Measurements from ENCODE around the gene FBXO47. TPM values are rescaled to one million over a fixed set of nuclear protein-coding genes. Genes with fewer than 3 reads are reported as not detected.

Gene FBXO47
- total RNA-seq, 1 experiment from 2014 or later: not detected

DNA sequence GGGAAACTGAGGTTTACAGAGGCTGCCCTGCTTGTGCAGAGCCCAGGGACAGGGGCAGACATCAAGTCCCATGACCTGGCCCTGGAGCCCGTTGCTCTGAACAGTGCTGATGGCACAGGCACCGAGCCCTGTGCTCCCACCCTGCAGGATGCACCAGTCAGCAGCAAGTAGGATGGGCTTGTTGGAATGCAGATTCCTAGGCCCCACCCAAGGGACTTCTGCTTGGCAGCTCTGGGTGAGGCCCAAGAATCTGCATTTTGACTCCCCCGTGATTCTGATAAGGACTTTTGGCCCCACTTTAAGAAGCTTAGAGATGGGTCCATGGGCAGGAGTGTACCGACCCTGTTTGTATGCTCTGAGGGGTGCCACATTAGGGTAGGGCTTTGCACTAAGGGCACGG, 74.1 kb downstream of the FBXO47 start:
- Histone ChIP-seq H3K4me3 (ENCODE audit: insufficient read depth, low read depth, low read length) (no peak overlapping the region), H3K27me3 (ENCODE audit: control insufficient read depth, insufficient read depth, low read length) (no peaks in the 10 kb centered on the region), H3K36me3 (replicated peaks; ENCODE audit: control insufficient read depth, insufficient read depth, low read length) (peaks cover 23% of the 10 kb centered on the region)
- DNase-seq: no peak

DNA sequence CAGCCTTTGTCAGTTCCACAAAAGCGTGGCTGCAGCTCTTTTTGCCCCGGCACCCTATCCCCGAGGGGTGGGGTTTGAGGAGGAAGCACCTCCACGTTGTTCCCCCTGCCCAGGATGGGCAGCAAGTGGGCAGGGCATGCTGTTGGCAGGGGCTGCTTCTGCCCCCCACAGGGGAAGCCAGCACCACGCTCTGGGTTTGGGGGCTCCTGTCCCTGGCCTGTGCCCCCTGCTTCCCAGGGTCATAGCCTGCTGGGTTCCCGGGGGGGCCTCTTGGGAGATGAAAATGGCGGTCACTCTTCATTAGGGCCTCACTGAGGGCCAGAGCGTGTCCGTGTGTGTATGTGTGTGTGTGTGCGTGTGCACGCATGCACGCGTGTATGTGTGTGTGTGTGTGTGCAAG, 74.6 kb downstream of the FBXO47 start:
- no peak overlapping the region for H3K4me3 ChIP-seq (ENCODE audit: insufficient read depth, low read depth, low read length)
- peaks cover 20% of the 10 kb centered on the region for H3K36me3 ChIP-seq (replicated peaks; ENCODE audit: control insufficient read depth, insufficient read depth, low read length)
- no peak for DNase-seq
- H3K27me3 ChIP-seq (ENCODE audit: control insufficient read depth, insufficient read depth, low read length): no peaks in the 10 kb centered on the region

DNA sequence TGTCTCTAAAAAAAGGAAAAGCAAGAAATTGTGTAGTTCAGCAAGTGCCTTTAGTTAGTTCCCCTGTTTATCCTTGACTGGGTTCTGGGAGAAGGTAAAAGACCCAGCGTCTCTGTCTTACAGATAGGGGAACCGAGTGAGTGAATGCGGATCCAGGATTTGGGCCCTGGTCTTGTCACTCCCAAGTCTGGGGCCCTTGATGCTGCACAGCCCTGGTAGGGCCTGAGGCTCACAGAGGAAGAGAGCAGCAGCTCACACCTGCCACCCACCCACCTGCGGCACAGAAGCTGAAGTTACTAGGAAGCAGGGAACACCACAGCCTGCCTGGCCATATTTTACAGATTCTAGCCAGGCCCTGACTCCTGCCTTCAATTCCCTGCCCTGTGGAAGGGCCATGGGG, 75.1 kb downstream of the FBXO47 start:
- peaks cover 20% of the 10 kb centered on the region for H3K36me3 ChIP-seq (replicated peaks; ENCODE audit: control insufficient read depth, insufficient read depth, low read length)
- DNase-seq: no peak
- no peak overlapping the region for H3K4me3 ChIP-seq (ENCODE audit: insufficient read depth, low read depth, low read length)
- H3K27me3 ChIP-seq (ENCODE audit: control insufficient read depth, insufficient read depth, low read length): no peaks in the 10 kb centered on the region

DNA sequence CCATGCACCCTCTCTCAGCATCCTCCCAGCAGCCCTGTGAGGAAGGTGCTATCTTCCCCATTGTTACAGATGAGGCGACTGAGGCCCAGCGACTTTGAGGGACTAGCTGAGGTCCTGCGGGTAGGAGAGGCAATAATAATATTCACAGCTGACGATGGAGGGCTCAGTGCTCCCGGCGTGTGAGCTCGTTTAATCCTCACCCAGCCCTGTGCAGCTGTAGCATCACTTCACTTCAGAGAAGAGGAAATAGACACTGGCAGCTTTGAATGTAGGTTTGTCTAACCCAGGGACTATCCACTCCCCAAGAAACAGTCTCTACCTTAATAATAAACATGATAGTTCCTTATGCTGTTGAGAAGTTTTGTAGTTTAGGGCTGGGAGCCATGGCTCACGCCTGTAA, 75.8 kb downstream of the FBXO47 start:
- no peak for DNase-seq
- H3K4me3 ChIP-seq (ENCODE audit: insufficient read depth, low read depth, low read length): no peak overlapping the region
- no peaks in the 10 kb centered on the region for H3K27me3 ChIP-seq (ENCODE audit: control insufficient read depth, insufficient read depth, low read length)
- H3K36me3 ChIP-seq (replicated peaks; ENCODE audit: control insufficient read depth, insufficient read depth, low read length): peaks cover 20% of the 10 kb centered on the region

DNA sequence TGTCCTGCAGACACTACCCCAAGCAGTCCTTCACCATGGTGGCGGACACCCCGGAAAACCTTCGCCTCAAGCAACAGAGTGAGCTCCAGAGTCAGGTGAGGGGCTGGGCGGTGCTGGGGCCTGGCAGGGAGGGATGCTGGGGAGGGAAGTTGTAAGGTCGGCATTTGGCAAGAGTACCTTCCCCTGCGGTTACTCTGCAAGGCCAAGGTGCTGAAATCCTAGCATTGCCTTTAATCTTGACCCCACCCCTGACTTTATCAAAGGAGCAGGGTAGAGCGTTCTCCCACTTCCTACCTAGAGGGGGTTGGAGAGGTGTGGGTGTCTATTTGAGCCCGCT, 76.8 kb downstream of the FBXO47 start:
- no peak overlapping the region for H3K4me3 ChIP-seq (ENCODE audit: insufficient read depth, low read depth, low read length)
- DNase-seq: no peak
- H3K27me3 ChIP-seq (ENCODE audit: control insufficient read depth, insufficient read depth, low read length): no peaks in the 10 kb centered on the region
- H3K36me3 ChIP-seq (replicated peaks; ENCODE audit: control insufficient read depth, insufficient read depth, low read length): peaks cover 21% of the 10 kb centered on the region

DNA sequence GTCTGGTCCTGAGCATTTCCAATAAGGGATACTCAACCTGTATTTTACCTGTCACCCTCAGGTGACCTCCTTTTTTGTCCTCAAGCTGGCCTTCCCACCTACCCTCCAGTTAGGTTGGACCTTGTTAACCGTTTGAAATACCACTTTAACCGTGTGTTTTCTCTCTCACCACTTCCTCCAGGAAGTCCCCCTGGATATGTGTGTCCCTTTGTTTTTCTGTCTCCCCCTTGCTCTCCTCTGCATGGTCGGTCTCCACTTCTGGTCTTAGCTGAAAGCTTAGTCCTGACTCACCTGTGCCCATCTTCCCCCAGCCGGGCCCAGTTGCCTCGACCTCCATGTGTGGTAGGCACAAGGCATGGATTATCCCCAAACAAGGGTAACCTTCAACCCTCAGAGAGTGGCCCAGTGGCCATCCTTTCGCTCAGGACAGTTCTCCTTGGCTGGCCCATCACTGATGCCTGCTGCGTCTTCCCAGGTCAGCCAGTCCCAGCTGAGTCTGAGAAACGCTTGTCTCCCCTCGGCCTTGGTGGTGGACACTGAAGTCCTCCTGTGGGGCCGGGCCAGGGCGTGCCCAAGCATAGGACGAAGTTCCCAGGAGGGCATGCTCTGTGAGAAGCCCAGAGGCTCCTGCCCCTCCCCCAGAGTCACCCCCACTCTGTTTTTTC, 77.3 kb downstream of the FBXO47 start:
- Histone ChIP-seq H3K36me3 (replicated peaks; ENCODE audit: control insufficient read depth, insufficient read depth, low read length) (peaks cover 24% of the 10 kb centered on the region), H3K4me3 (ENCODE audit: insufficient read depth, low read depth, low read length) (no peak overlapping the region), H3K27me3 (ENCODE audit: control insufficient read depth, insufficient read depth, low read length) (no peaks in the 10 kb centered on the region)
- DNase-seq: no peak

DNA sequence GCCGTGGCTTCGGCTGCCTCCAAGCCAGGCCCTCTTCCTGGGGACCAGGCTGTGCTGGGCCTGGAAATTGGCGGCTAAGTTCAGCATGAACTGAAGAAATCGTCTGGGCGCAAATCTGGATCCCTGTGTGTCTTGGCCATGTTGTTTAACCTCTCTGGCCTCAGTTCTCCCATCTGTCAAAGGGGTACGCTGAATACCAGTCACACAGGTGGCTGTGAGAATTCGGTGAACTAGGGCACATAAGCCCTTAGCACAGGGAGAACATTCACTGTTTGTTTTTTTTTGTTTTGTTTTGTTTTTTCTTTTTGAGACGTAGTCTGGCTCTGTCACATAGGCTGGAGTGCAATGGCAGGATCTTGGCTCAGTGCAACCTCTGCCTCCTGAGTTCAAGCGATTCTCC, 78.4 kb downstream of the FBXO47 start:
- Histone ChIP-seq H3K36me3 (replicated peaks; ENCODE audit: control insufficient read depth, insufficient read depth, low read length) (peaks cover 22% of the 10 kb centered on the region), H3K27me3 (ENCODE audit: control insufficient read depth, insufficient read depth, low read length) (no peaks in the 10 kb centered on the region), H3K4me3 (ENCODE audit: insufficient read depth, low read depth, low read length) (no peak overlapping the region)
- no peak for DNase-seq

DNA sequence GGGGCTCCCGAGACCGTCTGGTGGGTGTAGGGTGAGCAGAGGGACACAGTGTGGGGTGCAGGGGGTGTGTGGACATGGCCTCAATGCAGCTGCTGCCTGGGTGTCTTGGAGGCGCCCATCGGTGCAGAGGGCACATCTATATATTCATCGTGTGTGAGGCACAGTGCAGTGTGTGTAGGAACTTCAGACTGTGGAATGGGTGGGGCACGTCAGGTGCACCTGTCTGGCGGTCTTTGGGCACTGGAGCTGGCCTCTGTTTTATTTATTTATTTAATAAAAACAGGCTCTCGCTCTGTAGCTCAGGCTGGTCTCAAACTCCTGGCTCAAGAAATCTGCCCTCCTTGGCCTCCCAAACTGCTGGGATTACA, 80.6 kb downstream of the FBXO47 start:
- peaks cover 19% of the 10 kb centered on the region for H3K36me3 ChIP-seq (replicated peaks; ENCODE audit: control insufficient read depth, insufficient read depth, low read length)

More for the DNA sequence above, 80.6 kb downstream of the FBXO47 start:
- no peaks in the 10 kb centered on the region for H3K27me3 ChIP-seq (ENCODE audit: control insufficient read depth, insufficient read depth, low read length)
- no peak for DNase-seq
- no peak overlapping the region for H3K4me3 ChIP-seq (ENCODE audit: insufficient read depth, low read depth, low read length)

Other genes with a start within 250 kb of the FBXO47 start
- 2.9 TPM in 2 replicates for gene CISD3, start 237.1 kb downstream of the FBXO47 start, total RNA-seq (2014; rRNA removed; shearing (Covaris generic))
- 19.3 and 27.0 TPM in 2 replicates for gene PCGF2, start 219.1 kb downstream of the FBXO47 start, total RNA-seq (2014; rRNA removed; shearing (Covaris generic))
- 514 and 530 TPM in 2 replicates for gene PSMB3, start 214.7 kb downstream of the FBXO47 start, total RNA-seq (2014; rRNA removed; shearing (Covaris generic))
- 48.5 and 51.7 TPM in 2 replicates for gene PIP4K2B, start 167.8 kb downstream of the FBXO47 start, total RNA-seq (2014; rRNA removed; shearing (Covaris generic))
- gene CWC25, start 142.1 kb downstream of the FBXO47 start, total RNA-seq (2014; rRNA removed; shearing (Covaris generic)): 8.2 and 9.6 TPM in 2 replicates
- gene RPL23, start 113.7 kb downstream of the FBXO47 start, total RNA-seq (2014; rRNA removed; shearing (Covaris generic)): 1,201 and 1,441 TPM in 2 replicates
- gene LASP1, start 97.3 kb downstream of the FBXO47 start, total RNA-seq (2014; rRNA removed; shearing (Covaris generic)): 122 and 149 TPM in 2 replicates
- gene PLXDC1, start 184.2 kb upstream of the FBXO47 start, total RNA-seq (2014; rRNA removed; shearing (Covaris generic)): 0.18 and 0.38 TPM in 2 replicates
- gene ARL5C, start 198.8 kb upstream of the FBXO47 start, total RNA-seq (2014; rRNA removed; shearing (Covaris generic)): not detected in 2 replicates
- gene CACNB1, start 230.3 kb upstream of the FBXO47 start, total RNA-seq (2014; rRNA removed; shearing (Covaris generic)): 3.8 and 9.1 TPM in 2 replicates
- 2,113 and 2,304 TPM in 2 replicates for gene RPL19, start 232.9 kb upstream of the FBXO47 start, total RNA-seq (2014; rRNA removed; shearing (Covaris generic))

Measured in H7 (cell line).